ENCODE measurements around the gene SLC25A17. TPM values are rescaled to one million over a fixed set of nuclear protein-coding genes. Genes with fewer than 3 reads are reported as not detected.

The SLC25A17 gene
- total and polyA plus RNA-seq, 2 donors (not counting 1 experiment from before 2014, with no cell fraction given) = 12.9 to 28.7 TPM

DNA sequence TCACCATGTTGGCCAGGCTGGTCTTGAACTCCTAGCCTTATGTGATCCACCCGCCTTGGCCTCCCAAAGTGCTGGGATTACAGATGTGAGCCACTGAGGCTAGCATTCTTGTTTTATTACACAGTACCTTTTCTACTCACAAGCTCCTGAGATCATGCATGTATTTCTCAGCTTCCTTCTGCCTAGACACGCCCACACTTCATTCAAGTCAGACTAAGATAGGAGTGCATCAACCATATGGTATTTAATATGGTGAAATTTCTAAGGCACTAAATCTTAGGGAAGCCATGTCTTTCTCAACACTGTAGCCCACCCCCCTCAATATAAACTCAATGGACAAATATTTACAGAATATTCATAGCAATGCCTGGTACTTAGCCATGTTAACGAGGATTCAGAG lies 62.1 kb downstream of the SLC25A17 start:
- peak in 1 of 2 donors; percentile 58 for DNase-seq (ENCODE audit: low read depth in 2 of 2)
- H3K9ac ChIP-seq (ENCODE audit: insufficient read depth, low read length) = no peak overlapping the region

GRCh38 chr22:40753114-40753513 lies 66.0 kb downstream of the SLC25A17 start:
- H2AFZ ChIP-seq (ENCODE audit: low read length) = no peak overlapping the region
- TF ChIP-seq, protein P1, sequence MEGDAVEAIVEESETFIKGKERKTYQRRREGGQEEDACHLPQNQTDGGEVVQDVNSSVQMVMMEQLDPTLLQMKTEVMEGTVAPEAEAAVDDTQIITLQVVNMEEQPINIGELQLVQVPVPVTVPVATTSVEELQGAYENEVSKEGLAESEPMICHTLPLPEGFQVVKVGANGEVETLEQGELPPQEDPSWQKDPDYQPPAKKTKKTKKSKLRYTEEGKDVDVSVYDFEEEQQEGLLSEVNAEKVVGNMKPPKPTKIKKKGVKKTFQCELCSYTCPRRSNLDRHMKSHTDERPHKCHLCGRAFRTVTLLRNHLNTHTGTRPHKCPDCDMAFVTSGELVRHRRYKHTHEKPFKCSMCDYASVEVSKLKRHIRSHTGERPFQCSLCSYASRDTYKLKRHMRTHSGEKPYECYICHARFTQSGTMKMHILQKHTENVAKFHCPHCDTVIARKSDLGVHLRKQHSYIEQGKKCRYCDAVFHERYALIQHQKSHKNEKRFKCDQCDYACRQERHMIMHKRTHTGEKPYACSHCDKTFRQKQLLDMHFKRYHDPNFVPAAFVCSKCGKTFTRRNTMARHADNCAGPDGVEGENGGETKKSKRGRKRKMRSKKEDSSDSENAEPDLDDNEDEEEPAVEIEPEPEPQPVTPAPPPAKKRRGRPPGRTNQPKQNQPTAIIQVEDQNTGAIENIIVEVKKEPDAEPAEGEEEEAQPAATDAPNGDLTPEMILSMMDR (conservative IDR thresholded peaks at IDR 0.05 in 1 of 2, IDR thresholded peaks at IDR 0.05 in 1 of 2; ENCODE audit: low read depth in 1 of 2, low read length in 2 of 2) = no peak
- TF ChIP-seq EZH2 (IDR thresholded peaks at IDR 0.05; ENCODE audit: low read length, missing control alignments) = no peak
- no peak for DNase-seq (ENCODE audit: low read depth in 2 of 2)
- no peaks in the 10 kb centered on the region for H3K36me3 ChIP-seq (ENCODE audit: control insufficient read depth, insufficient read depth, low read length)
- H3K27ac ChIP-seq (ENCODE audit: insufficient read depth, low read length) = no peak overlapping the region
- H3K4me3 ChIP-seq (replicated peaks in 1 of 4; ENCODE audit: control extremely low read depth in 1 of 4, insufficient read depth in 1 of 4, low read depth in 3 of 4, low read length in 4 of 4) = no peak overlapping the region
- H4K20me1 ChIP-seq (ENCODE audit: control insufficient read depth, extremely low read depth, insufficient read depth, low read length) = no peaks in the 10 kb centered on the region
- H3K79me2 ChIP-seq (ENCODE audit: control insufficient read depth, insufficient read depth, low read length) = no peaks in the 10 kb centered on the region
- H3K9me3 ChIP-seq (ENCODE audit: control insufficient read depth, insufficient read depth, low read depth, low read length) = no peaks in the 10 kb centered on the region
- H3K27me3 ChIP-seq (ENCODE audit: control insufficient read depth, insufficient read depth, low read length) = no peaks in the 10 kb centered on the region
- H3K4me2 ChIP-seq (ENCODE audit: extremely low read depth, insufficient read depth, low read length) = no peak overlapping the region
- H3K9ac ChIP-seq (ENCODE audit: insufficient read depth, low read length) = no peak overlapping the region
- no peaks in the 10 kb centered on the region for H3K4me1 ChIP-seq (ENCODE audit: control insufficient read depth, extremely low read depth, insufficient read depth, low read length)

More for the DNA sequence above, 62.1 kb downstream of the SLC25A17 start:
- no peaks in the 10 kb centered on the region for H3K27me3 ChIP-seq (ENCODE audit: control insufficient read depth, insufficient read depth, low read length)
- no peaks in the 10 kb centered on the region for H3K79me2 ChIP-seq (ENCODE audit: control insufficient read depth, insufficient read depth, low read length)
- no peaks in the 10 kb centered on the region for H3K9me3 ChIP-seq (ENCODE audit: control insufficient read depth, insufficient read depth, low read depth, low read length)
- H2AFZ ChIP-seq (ENCODE audit: low read length) = no peak overlapping the region
- no peaks in the 10 kb centered on the region for H3K4me1 ChIP-seq (ENCODE audit: control insufficient read depth, extremely low read depth, insufficient read depth, low read length)
- no peaks in the 10 kb centered on the region for H4K20me1 ChIP-seq (ENCODE audit: control insufficient read depth, extremely low read depth, insufficient read depth, low read length)
- TF ChIP-seq, protein P1 (conservative IDR thresholded peaks at IDR 0.05 in 1 of 2, IDR thresholded peaks at IDR 0.05 in 1 of 2; ENCODE audit: low read depth in 1 of 2, low read length in 2 of 2) = no peak
- TF ChIP-seq EZH2 (IDR thresholded peaks at IDR 0.05; ENCODE audit: low read length, missing control alignments) = no peak
- H3K4me2 ChIP-seq (ENCODE audit: extremely low read depth, insufficient read depth, low read length) = no peak overlapping the region
- no peaks in the 10 kb centered on the region for H3K36me3 ChIP-seq (ENCODE audit: control insufficient read depth, insufficient read depth, low read length)
- no peak overlapping the region for H3K4me3 ChIP-seq (replicated peaks in 1 of 4; ENCODE audit: control extremely low read depth in 1 of 4, insufficient read depth in 1 of 4, low read depth in 3 of 4, low read length in 4 of 4)
- no peak overlapping the region for H3K27ac ChIP-seq (ENCODE audit: insufficient read depth, low read length)

DNA sequence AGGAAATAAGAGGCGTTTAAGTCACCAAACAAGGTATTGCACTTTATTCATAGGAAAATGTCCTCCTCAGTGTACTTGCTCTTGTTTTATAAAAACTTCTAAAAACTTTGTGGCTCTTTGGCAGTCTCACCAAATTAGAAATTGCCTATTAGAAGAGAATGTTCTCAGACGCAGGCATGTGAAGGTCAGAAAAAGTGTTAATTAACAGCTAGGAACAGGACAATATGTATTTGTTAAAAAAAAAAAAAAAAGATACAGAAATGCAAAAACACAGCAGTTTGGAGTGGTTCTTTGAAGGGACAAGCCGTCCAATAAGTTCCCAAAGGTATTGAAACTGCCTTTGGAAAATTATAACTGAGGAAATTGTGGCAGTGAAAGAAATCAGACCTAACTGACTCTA lies 67.9 kb downstream of the SLC25A17 start:
- no peaks in the 10 kb centered on the region for H3K36me3 ChIP-seq (ENCODE audit: control insufficient read depth, insufficient read depth, low read length)
- TF ChIP-seq, protein P1 (conservative IDR thresholded peaks at IDR 0.05 in 1 of 2, IDR thresholded peaks at IDR 0.05 in 1 of 2; ENCODE audit: low read depth in 1 of 2, low read length in 2 of 2) = no peak
- TF ChIP-seq EZH2 (IDR thresholded peaks at IDR 0.05; ENCODE audit: low read length, missing control alignments) = no peak
- no peaks in the 10 kb centered on the region for H3K9me3 ChIP-seq (ENCODE audit: control insufficient read depth, insufficient read depth, low read depth, low read length)
- no peak for DNase-seq (ENCODE audit: low read depth in 2 of 2)
- no peak overlapping the region for H2AFZ ChIP-seq (ENCODE audit: low read length)
- H3K79me2 ChIP-seq (ENCODE audit: control insufficient read depth, insufficient read depth, low read length) = no peaks in the 10 kb centered on the region
- no peak overlapping the region for H3K4me2 ChIP-seq (ENCODE audit: extremely low read depth, insufficient read depth, low read length)
- no peak overlapping the region for H3K27ac ChIP-seq (ENCODE audit: insufficient read depth, low read length)
- H3K9ac ChIP-seq (ENCODE audit: insufficient read depth, low read length) = no peak overlapping the region
- H3K4me3 ChIP-seq (replicated peaks in 1 of 4; ENCODE audit: control extremely low read depth in 1 of 4, insufficient read depth in 1 of 4, low read depth in 3 of 4, low read length in 4 of 4) = no peak overlapping the region
- no peaks in the 10 kb centered on the region for H3K4me1 ChIP-seq (ENCODE audit: control insufficient read depth, extremely low read depth, insufficient read depth, low read length)
- no peaks in the 10 kb centered on the region for H3K27me3 ChIP-seq (ENCODE audit: control insufficient read depth, insufficient read depth, low read length)
- no peaks in the 10 kb centered on the region for H4K20me1 ChIP-seq (ENCODE audit: control insufficient read depth, extremely low read depth, insufficient read depth, low read length)

All from fibroblast of lung (primary cell).